GM12891 (cell line): ENCODE results near the gene ARMH3.

Experiments used
- DNase-seq: peaks from one replicate; pipeline ENCODE4 v3.0.0; 2011; ENCODE audit warnings: low spot score; ENCODE audit not compliant: insufficient read length
- FAIRE-seq: peaks from 2 replicates; lab custom pipeline; 2011; peaks lifted over from hg19 to GRCh38; lab: Jason Lieb, UNC
- PAX5 ChIP-seq: IDR thresholded peaks from 2 replicates; pipeline ENCODE4 v1.6.1; 2011; ENCODE audit warnings: low read length, moderate library complexity, mild to moderate bottlenecking; ENCODE audit not compliant: insufficient read depth, severe bottlenecking
- POLR2A ChIP-seq: IDR thresholded peaks from 2 replicates; pipeline ENCODE4 v1.6.1; 2011; ENCODE audit warnings: low read depth, low read length, control low read depth
- POLR2AphosphoS5 ChIP-seq: IDR thresholded peaks from 2 replicates; pipeline ENCODE4 v1.6.1; 2011; ENCODE audit warnings: low read depth, low read length, control low read depth
- POU2F2 ChIP-seq: IDR thresholded peaks from 2 replicates; pipeline ENCODE4 v1.6.1; 2011; ENCODE audit warnings: low read depth, mild to moderate bottlenecking, control low read depth, low read length, moderate library complexity
- SPI1 ChIP-seq: IDR thresholded peaks from 2 replicates; pipeline ENCODE4 v1.6.1; 2011; ENCODE audit warnings: low read depth, low read length, control low read depth
- TAF1 ChIP-seq: IDR thresholded peaks from 2 replicates; pipeline ENCODE4 v1.6.1; 2011; ENCODE audit warnings: low read depth, low read length, control low read depth

The ARMH3 gene

GRCh38 chr10:101906586-101907183 is 149.3 kb downstream of the ARMH3 start:
- no peak for TF ChIP-seq SPI1
- TF ChIP-seq POLR2AphosphoS5 = no peak
- TF ChIP-seq TAF1 = no peak
- TF ChIP-seq POU2F2 = no peak
- no peak for TF ChIP-seq POLR2A
- DNase-seq (no peak), FAIRE-seq (no peak)

GRCh38 chr10:101905251-101905650 is 150.7 kb downstream of the ARMH3 start:
- peak; percentile 51 for FAIRE-seq
- TF ChIP-seq PAX5 (no peak), POLR2A (no peak), SPI1 (no peak), POU2F2 (no peak), TAF1 (no peak), POLR2AphosphoS5 (no peak)
- no peak for DNase-seq

GRCh38 chr10:101903827-101904550 is 152.0 kb downstream of the ARMH3 start:
- TF ChIP-seq PAX5 (no peak), POLR2AphosphoS5 (no peak), SPI1 (no peak)
- DNase-seq (no peak), FAIRE-seq (peak; percentile 92)

GRCh38 chr10:101902820-101903145 is 153.2 kb downstream of the ARMH3 start:
- FAIRE-seq (no peak), DNase-seq (no peak)

GRCh38 chr10:101902032-101902819 is 153.7 kb downstream of the ARMH3 start:
- no peak for TF ChIP-seq PAX5
- no peak for TF ChIP-seq SPI1
- no peak for TF ChIP-seq POU2F2
- no peak for TF ChIP-seq TAF1
- no peak for TF ChIP-seq POLR2A
- no peak for TF ChIP-seq POLR2AphosphoS5
- DNase-seq = no peak
- FAIRE-seq = peak; percentile 68

More at GRCh38 chr10:101902820-101903145, 153.2 kb downstream of the ARMH3 start:
- TF ChIP-seq POU2F2 (no peak), POLR2AphosphoS5 (no peak), PAX5 (no peak), POLR2A (no peak), SPI1 (no peak), TAF1 (no peak)

- DNase-seq (peak; percentile 35), FAIRE-seq (peak; percentile 99)
- TF ChIP-seq SPI1 (no peak), POLR2AphosphoS5 (0 out of 2 replicates have a peak, but pooled peaks have one; percentile 31), POU2F2 (no peak), TAF1 (no peak), POLR2A (0 out of 2 replicates have a peak, but pooled peaks have one; percentile 28), PAX5 (peak; percentile 56)
These were observed 154.6 kb downstream of the ARMH3 start for GRCh38 chr10:101901340-101901739.

GRCh38 chr10:101897633-101898032 is 158.3 kb downstream of the ARMH3 start:
- DNase-seq (no peak), FAIRE-seq (peak; percentile 38)
- TF ChIP-seq POLR2AphosphoS5 (no peak), POU2F2 (no peak), TAF1 (no peak), POLR2A (no peak), PAX5 (no peak), SPI1 (no peak)

GRCh38 chr10:101896225-101896877 is 159.6 kb downstream of the ARMH3 start:
- FAIRE-seq (no peak), DNase-seq (no peak)
- no peak for TF ChIP-seq PAX5
- TF ChIP-seq POLR2AphosphoS5 = no peak
- no peak for TF ChIP-seq POU2F2
- TF ChIP-seq POLR2A = no peak
- no peak for TF ChIP-seq TAF1
- no peak for TF ChIP-seq SPI1

- DNase-seq = no peak
- FAIRE-seq = no peak
- TF ChIP-seq POLR2A = no peak
- no peak for TF ChIP-seq SPI1
- TF ChIP-seq POLR2AphosphoS5 = no peak
- no peak for TF ChIP-seq PAX5
- TF ChIP-seq POU2F2 = no peak
- TF ChIP-seq TAF1 = no peak
These were observed 160.2 kb downstream of the ARMH3 start for GRCh38 chr10:101895781-101896180.
